Right ventricle myocardium inferior (tissue), 1 donor: ENCODE data around the gene C1orf159. TPM values are rescaled to one million over a fixed set of nuclear protein-coding genes. Genes with fewer than 3 reads are reported as not detected.

Source experiments
- ATAC-seq: fragments of 200-7000 bp; cut with Tn5 transposase; one replicate; pipeline ENCODE4 v1.9.1; 2020; ENCODE audit warnings: mild to moderate bottlenecking, moderate library complexity
- DNase-seq: peaks from one replicate; pipeline ENCODE4 v3.0.0; 2021; ENCODE audit errors: missing footprints
- intact Hi-C: fragments of 100-400 bp; cut with DNase I; formaldehyde crosslinking; loops from one replicate; pipeline ENCODE4 v1.11.0; 2022
- total RNA-seq: library from RNA; stranded (reverse); fragmentation: NEBNext Ultra II Directional; extraction: Animal tissue kit (Norgen Biotek cat#: 25700); gene quantifications from one replicate; pipeline ENCODE4 v1.2.1, GENCODE V29; 2021
- donor health status: DM: no; HTN: yes; CAD: no; lungs with severe emphysema.

Gene C1orf159
- total RNA-seq, 1 donor from 2014 or later, result 2.9 TPM

DNA sequence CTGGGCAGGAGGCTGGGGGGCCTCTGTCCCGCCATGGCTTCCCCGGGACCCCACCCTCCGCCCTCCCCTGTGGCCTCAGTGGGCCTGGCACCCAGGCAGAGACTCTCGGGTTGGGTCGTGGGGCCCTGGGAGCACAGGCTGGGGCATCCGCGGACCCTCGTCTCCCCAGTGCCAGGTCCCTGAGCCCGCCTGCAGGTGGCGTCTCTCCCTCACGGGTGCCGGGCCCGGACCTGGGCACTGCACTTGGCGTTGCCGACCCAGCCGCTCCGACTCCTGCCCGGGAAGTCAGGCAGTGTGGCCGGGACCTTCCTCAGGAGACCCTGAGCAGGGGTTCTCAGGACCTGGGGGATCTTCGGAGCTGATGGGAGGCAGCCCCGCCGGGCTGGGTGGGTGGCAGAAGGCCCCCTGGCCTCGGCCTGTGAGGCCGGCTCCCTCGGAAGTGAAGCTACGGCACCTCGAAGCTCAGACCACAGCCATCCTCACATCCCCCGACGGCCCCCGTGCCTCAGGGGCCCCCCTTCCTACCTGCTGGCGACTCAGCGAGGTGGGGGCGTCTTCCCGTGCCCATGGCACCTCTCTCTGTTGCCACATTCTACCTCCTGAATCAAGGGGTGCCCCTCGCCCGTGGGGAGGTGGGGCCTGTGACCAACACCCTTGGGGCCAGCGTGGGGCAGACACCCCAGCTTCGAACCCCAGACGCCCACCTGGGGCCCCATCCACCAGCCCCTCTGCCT is 6.4 kb upstream of the C1orf159 start:
- DNase-seq (peak; percentile 91), ATAC-seq (peak; percentile 88)
- intact Hi-C loops, result loop anchor here (2.0 to 5.0 kb wide), 4 partner anchors 110 to 249 kb away; partner anchors contain the start of genes B3GALT6 and SDF4

DNA sequence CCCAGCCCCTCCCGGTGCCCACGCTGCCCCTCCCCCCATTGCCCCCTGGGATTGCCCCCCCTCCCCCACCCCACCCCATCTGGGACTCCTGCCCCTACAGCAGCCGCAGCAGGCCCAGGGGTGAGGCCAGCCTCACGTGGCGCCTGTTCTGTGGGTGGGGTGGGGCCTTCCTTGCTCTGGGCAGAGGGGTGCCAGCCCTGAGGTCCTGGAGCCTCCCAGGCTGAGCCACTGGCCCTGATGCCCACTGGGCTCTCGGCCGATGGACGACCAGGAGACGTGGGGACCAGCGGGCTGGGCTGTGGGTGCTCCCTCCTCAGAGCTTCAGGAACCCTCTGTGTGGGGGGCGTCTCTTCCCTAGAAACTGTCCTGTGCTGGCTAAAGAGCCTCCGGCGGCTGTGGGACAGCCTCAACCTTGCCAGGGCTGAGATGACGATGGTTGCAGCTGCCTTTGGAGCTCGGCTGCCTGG is 5.8 kb upstream of the C1orf159 start:
- DNase-seq (peak; percentile 55), ATAC-seq (peak; percentile 16)
- intact Hi-C loops, result loop anchor here (2.0 to 5.0 kb wide), 4 partner anchors 111 to 249 kb away; partner anchors contain the start of genes B3GALT6 and SDF4

DNA sequence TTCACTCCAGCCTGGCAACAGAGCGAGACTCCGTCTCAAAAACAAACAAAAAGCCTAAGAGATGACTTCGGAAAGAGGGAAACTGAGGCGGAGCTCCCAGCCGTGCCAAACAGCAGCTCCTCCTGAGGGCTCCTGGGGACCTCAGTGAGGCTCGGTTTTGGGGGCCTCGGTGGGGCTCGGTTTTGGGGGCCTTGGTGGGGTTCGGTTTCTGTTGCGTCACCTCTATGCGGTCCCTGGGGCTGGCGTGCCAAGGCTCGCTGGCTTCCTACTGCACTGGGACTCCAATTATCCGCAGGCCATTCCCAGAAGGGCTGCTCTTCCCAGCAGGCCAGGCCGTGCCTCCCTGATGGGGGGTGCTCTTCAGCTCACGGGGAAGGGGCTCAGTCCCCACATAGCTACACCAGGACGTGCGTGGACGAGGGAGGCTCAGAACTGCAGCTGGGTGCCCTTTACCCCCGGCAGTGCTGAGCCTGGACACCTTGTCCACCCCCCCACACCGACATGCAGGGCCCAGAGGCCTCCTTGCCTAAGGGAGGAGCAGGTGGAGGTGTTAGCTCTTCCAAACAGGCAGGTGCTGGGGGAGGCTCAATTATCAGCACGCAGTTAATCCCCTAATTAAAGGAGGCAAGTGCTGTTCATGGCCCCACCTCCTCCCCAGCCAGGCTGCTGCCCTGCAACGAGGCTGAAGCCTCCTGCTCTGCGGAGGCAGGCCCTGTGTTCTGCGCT is 5.1 kb upstream of the C1orf159 start:
- intact Hi-C loops, result loop anchor here (5.0 kb wide), 2 partner anchors 111 to 131 kb away; partner anchors contain the start of genes B3GALT6 and SDF4
- no peak for DNase-seq
- no peak for ATAC-seq

DNA sequence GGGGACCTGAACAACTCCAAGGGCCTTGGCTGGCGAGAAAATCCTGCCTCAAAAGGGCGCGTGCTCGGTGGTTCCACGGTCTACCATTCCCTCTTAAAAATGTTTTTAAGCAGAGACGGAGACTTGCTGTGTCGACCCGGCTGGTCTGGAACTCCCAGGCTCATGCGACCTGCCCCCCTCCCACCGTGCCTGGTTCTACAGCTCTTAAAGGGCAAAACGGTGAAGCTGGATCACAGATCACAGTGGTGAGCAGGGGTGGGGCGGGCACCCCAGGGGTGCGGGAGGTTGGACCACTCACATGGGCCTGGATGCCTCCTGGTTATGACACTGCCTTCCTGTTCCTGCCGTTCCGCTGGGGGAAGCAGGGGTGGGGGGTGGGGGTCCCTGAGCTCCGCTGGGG is 4.2 kb upstream of the C1orf159 start:
- DNase-seq, result no peak
- ATAC-seq, result no peak

DNA sequence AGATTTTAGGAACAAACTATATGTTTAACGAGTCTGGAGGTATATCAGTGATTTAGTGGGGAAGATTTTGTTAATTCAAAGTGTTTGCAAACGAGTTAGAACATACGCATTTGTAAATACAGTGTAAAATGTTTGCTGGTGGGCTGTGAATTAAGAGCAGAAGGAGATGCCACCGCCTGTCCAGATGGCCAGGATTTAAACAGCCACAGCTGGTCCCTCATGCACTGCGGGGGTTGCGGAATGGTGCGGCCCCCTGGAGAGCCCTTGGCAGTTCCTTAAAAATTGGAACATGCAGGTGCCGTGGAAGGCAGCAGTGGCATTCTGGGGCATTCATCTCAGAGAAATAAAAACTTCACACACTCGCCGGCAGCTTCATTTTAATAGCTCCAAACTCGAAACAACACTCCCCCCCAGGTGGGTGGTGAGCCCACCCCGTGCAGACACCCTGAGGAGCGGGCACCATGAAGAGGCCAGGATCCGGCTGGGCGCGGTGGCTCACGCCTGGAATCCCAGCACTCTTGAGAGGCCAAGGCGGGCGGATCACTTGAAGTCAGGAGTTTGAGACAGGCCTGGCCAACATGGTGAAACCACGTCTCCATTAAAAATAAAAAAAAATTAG is 3.5 kb upstream of the C1orf159 start:
- DNase-seq (no peak), ATAC-seq (no peak)
- intact Hi-C loops, result no loop called here

More for the DNA sequence above, 4.2 kb upstream of the C1orf159 start:
- intact Hi-C loops, result loop anchor here (5.0 kb wide), 2 partner anchors 112 to 132 kb away; partner anchors contain the start of genes B3GALT6 and SDF4

DNA sequence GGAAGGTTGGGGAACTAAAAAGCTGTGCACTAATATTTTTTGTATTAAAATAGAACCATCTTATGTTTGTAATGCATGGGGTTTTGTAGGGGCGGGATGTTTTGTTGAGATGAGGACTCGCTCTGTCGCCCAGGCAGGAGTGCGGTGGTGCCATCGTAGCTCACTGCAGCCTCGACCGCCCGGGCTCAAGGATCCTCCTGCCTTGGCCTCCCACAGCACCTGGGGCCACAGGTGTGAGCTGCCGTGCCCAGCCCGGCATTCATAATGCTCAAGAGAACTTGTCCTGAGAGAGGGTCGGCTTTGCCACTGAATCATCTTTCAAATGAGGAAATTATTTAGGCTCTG is 3.0 kb upstream of the C1orf159 start:
- ATAC-seq, result no peak

GRCh38 chr1:1118011-1118875 is 2.4 kb upstream of the C1orf159 start:
- DNase-seq, result peak; percentile 26
- intact Hi-C loops, result no loop called here
- ATAC-seq, result no peak

More for the DNA sequence above, 3.0 kb upstream of the C1orf159 start:
- DNase-seq, result no peak
- intact Hi-C loops, result no loop called here

DNA sequence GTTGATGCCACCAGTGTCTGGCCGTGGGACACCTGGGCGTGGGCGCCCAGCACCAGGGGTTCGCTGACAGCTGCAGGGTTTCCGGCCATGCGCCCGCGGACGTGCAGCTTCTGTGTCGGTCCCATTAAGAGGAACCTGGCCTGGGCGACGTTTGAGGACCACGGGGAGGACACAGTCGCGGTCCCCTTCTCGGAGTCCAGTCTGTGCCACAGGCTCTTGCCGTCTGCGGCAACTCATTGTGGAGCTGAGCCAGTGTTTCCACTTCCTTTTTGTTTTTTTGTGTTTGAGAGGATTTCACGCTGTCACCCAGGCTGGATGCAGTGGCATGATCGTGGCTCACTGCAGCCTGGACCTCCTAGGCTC is 1.6 kb upstream of the C1orf159 start:
- DNase-seq (no peak), ATAC-seq (no peak)
- intact Hi-C loops, result no loop called here

- intact Hi-C loops, result no loop called here
- ATAC-seq (no peak), DNase-seq (no peak)
Observed at GRCh38 chr1:1116701-1117468, 996 bp upstream of the C1orf159 start.

DNA sequence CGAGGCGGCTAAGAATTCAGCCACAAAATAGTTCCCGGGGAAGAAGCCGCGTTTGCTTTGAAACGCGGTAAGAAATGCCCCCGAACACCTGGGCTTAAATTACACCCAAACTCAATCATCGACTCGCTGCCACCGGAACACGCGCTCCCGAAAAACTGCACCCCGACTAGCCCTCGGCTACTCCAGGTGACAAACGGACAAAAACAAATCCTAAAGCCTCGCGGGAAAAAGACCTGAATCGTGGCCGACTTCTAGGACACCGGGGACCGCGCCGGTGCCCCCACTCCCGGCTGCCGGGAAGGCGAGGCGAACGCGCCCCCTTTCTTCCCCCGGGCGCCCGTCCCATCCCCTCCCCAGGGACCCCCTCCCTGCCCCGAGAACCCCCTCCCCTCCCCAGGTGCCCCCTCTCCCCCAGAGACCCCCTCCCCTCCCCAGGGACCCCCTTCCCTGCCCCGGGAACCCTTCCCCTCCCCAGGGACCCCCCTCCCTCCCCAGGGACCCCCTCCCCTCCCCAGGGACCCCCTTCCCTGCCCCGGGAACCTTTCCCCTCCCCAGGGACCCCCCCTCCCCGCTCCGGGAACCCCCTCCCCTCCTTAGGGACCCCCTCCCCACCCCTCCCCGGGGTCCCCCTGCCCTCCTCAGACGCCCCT is 628 bp downstream of the C1orf159 start:
- DNase-seq (no peak), ATAC-seq (no peak)
- intact Hi-C loops, result no loop called here

DNA sequence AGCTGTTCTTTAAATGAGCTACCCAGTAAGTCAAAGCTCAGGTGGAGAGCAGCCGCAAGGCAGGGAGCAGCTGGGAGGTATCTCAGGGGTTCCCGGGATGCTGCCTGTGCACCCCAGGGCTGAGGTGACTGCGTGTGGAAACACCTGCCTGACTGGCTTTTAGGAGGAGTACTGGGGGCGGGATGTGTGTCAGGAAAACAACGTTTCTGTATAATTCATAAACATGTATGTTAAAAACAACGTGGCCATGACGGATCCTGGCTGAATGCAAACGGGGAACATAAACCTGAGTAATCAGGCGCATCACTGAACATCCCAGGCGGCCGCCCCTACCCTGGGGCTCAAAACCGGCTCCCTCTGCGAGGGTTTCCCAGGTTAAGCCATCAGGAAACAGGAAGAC is 1.5 kb downstream of the C1orf159 start:
- no peak for ATAC-seq
- intact Hi-C loops, result loop anchor here (5.0 kb wide), 1 partner anchor 92 kb away; the partner anchor contains the start of gene AGRN
- no peak for DNase-seq

DNA sequence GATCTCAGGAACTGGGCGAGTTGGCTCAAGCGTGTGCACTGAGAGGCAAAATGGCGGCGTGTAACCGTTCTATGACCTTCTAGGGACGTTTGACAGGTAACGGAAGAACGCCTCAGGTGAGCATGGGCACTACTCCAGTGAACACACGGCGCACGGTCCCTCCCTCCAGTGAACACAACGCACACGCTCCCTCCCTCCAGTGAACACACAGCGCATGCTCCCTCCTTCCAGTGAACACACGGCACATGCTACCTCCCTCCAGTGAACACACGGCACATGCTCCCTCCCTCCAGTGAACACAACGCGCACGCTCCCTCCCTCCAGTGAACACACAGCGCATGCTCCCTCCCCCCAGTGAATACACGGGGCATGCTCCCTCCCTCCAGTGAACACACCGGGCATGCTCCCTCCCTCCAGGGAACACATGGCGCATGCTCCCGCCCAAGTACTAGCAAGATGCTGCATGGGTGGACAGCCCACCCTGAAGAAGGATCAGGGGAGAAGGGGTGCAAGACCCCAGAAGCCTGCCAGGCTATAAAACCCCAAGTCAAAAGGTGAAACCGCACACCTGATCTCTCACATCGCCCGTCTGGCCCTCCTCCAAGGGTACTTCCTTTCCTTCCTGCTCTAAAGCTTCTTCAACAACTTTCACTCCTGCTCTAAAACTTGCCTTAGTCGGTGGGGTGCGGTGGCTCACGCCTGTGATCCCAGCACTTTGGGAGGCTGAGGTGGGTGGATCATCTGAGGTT is 3.5 kb downstream of the C1orf159 start:
- no peak for ATAC-seq
- no peak for DNase-seq
- intact Hi-C loops, result loop anchor here (5.0 kb wide), 1 partner anchor 90 kb away; the partner anchor contains the start of gene AGRN

DNA sequence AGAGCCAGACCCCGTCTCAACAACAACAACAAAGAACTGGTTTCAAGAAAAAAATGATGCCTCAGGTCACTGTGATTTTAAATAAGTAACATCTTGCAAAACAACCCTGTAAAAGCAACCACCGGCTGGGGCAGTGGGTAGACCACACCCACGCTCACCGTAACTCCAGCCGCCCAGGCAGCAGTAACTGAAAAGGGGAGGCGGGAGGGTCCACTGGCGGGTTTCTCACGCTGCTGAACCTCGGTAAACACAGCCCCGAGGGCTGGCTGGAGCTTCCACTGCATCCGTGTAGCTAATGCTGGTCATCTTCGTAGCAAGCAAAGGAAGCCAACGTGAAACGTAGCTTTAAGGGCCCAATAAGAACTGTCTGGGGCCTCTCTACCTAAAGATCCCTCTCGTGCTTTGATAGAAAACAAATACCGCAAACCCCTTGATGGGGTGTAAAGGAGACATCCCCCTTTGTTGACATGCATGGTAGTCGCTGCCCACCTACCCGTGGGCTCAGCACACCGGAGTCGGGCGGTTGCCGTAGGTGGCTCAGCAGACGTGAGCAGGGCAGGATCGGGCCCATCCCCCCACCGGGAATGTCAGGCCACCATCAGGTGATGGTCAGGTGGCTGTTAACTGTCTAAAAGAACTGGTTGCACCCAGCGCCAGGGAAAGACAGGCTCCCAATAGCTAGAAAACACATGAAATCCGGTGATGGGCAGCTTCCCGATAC is 4.2 kb downstream of the C1orf159 start:
- no peak for ATAC-seq
- no peak for DNase-seq
- intact Hi-C loops, result loop anchor here (5.0 kb wide), 1 partner anchor 89 kb away; the partner anchor contains the start of gene AGRN

DNA sequence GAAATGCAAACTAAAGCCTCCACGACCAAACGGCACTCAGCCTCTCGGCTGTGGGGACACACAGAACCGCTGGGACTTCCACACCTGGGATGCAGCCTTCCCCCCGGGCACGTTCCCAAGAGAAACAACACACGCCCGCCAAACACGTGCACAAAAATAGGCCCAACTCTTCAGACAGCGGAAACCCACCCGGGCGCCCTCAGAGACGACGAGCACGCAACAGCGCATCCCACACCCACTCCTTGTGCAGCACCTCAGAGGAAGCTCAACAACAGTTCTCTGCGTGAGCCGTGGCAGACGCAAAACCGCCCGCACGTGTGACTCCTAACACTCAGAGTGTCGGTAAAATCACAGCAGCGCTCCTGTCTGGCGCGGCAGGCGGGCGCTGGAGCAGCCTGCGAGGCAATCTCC is 5.3 kb downstream of the C1orf159 start:
- no peak for DNase-seq
- intact Hi-C loops, result loop anchor here (5.0 kb wide), 1 partner anchor 88 kb away; the partner anchor contains the start of gene AGRN
- ATAC-seq, result no peak

GRCh38 chr1:1109743-1110142 is 6.1 kb downstream of the C1orf159 start:
- no peak for DNase-seq
- no peak for ATAC-seq
- intact Hi-C loops, result loop anchor here (5.0 kb wide), 1 partner anchor 87 kb away; the partner anchor contains the start of gene AGRN
